Type B pancreatic cell (in vitro differentiated cells): Measurements from ENCODE around the gene SPEM3. TPM values are rescaled to one million over a fixed set of nuclear protein-coding genes. Genes with fewer than 3 reads are reported as not detected.

Experiments used
- DNase-seq: peaks from one replicate; pipeline ENCODE4 v3.0.0; 2021; ENCODE audit warnings: mixed read lengths; ENCODE audit not compliant: unreplicated experiment; ENCODE audit errors: extremely low spot score
- H3K27ac Mint-ChIP-seq: 2 replicates; pipeline ENCODE4 v1.8.0; 2021; ENCODE audit warnings: mild to moderate bottlenecking, mixed read lengths
- H3K27me3 Mint-ChIP-seq: 2 replicates; pipeline ENCODE4 v1.8.0; 2021; ENCODE audit warnings: mixed read lengths
- H3K36me3 Mint-ChIP-seq: 2 replicates; pipeline ENCODE4 v1.8.0; 2021; ENCODE audit warnings: mixed read lengths
- H3K4me1 Mint-ChIP-seq: one replicate; pipeline ENCODE4 v1.8.0; 2021; ENCODE audit warnings: mixed read lengths; ENCODE audit not compliant: unreplicated experiment
- H3K4me3 Mint-ChIP-seq: 2 replicates; pipeline ENCODE4 v1.8.0; 2021; ENCODE audit warnings: mild to moderate bottlenecking, mixed read lengths
- H3K9me3 Mint-ChIP-seq: 2 replicates; pipeline ENCODE4 v1.8.0; 2021; ENCODE audit warnings: mixed read lengths
- CTCF ChIP-seq: fragments of 200-600 bp; sonication (generic); conservative IDR thresholded peaks from 2 replicates; pipeline ENCODE4 v1.5.0; 2021; ENCODE audit warnings: antibody characterized with exemption, mild to moderate bottlenecking
- total RNA-seq: library from RNA; stranded (reverse); gene quantifications from 2 replicates; pipeline ENCODE4 v1.2.1, GENCODE V29; 2021; ENCODE audit warnings: low replicate concordance

Gene SPEM3
- total RNA-seq, 1 donor from 2014 or later: not detected

- Mint-ChIP-seq H3K4me3 (no peak within 1 kb of the TSS), H3K36me3 (peaks cover 7% of the 10 kb centered on the region), H3K9me3 (no peaks in the 10 kb centered on the region), H3K4me1 (peaks cover 12% of the 10 kb centered on the region), H3K27me3 (no peaks in the 10 kb centered on the region), H3K27ac (peak within 1 kb of the TSS; percentile 73)
- TF ChIP-seq CTCF: no peak
- no peak for DNase-seq
Observed at GRCh38 chr17:7419819-7420610, 8.6 kb upstream of the SPEM3 start, which contains the start of gene SPEM1. Gene SPEM1, plus strand, starts transcription at chr17:7420324. Its CDS starts 61 bp downstream, at chr17:7420385.

GRCh38 chr17:7421186-7421585 lies 7.5 kb upstream of the SPEM3 start:
- no peak for TF ChIP-seq CTCF
- Mint-ChIP-seq H3K27me3 (no peaks in the 10 kb centered on the region), H3K4me3 (no peak overlapping the region), H3K36me3 (peaks cover 6% of the 10 kb centered on the region), H3K4me1 (peaks cover 12% of the 10 kb centered on the region), H3K27ac (no peak overlapping the region), H3K9me3 (no peaks in the 10 kb centered on the region)
- no peak for DNase-seq

- DNase-seq: no peak
- no peak overlapping the region for H3K4me3 Mint-ChIP-seq
- no peak for TF ChIP-seq CTCF
- no peak overlapping the region for H3K27ac Mint-ChIP-seq
- H3K27me3 Mint-ChIP-seq: no peaks in the 10 kb centered on the region
- H3K4me1 Mint-ChIP-seq: peaks cover 12% of the 10 kb centered on the region
- H3K36me3 Mint-ChIP-seq: no peaks in the 10 kb centered on the region
- no peaks in the 10 kb centered on the region for H3K9me3 Mint-ChIP-seq
Observed at GRCh38 chr17:7423679-7424078, 5.0 kb upstream of the SPEM3 start.

GRCh38 chr17:7425316-7425715 lies 3.3 kb upstream of the SPEM3 start, which contains the start of gene SPEM2:
Gene SPEM2, plus strand, starts transcription at chr17:7425616. Its CDS starts 73 bp downstream, at chr17:7425689.
- Mint-ChIP-seq H3K4me1 (no peaks in the 10 kb centered on the region), H3K27ac (no peak within 1 kb of the TSS), H3K36me3 (no peaks in the 10 kb centered on the region), H3K4me3 (no peak within 1 kb of the TSS), H3K9me3 (no peaks in the 10 kb centered on the region), H3K27me3 (no peaks in the 10 kb centered on the region)
- no peak for TF ChIP-seq CTCF
- no peak for DNase-seq

GRCh38 chr17:7425756-7426155 lies 2.9 kb upstream of the SPEM3 start:
- H3K36me3 Mint-ChIP-seq: no peaks in the 10 kb centered on the region
- H3K4me1 Mint-ChIP-seq: no peaks in the 10 kb centered on the region
- no peak for DNase-seq
- no peak for TF ChIP-seq CTCF
- no peak overlapping the region for H3K27ac Mint-ChIP-seq
- H3K4me3 Mint-ChIP-seq: no peak overlapping the region
- H3K9me3 Mint-ChIP-seq: no peaks in the 10 kb centered on the region
- no peaks in the 10 kb centered on the region for H3K27me3 Mint-ChIP-seq
